NCI-H345 treated with DMSO at 0.1 percent for 48 hours (cell line): ENCODE measurements around the gene PHLDB2.

Experiments
- DNase-seq: peaks from one replicate; lab custom pipeline; 2025; ENCODE audit not compliant: unreplicated experiment; lab: John Stamatoyannopoulos, UW

The PHLDB2 gene

DNA sequence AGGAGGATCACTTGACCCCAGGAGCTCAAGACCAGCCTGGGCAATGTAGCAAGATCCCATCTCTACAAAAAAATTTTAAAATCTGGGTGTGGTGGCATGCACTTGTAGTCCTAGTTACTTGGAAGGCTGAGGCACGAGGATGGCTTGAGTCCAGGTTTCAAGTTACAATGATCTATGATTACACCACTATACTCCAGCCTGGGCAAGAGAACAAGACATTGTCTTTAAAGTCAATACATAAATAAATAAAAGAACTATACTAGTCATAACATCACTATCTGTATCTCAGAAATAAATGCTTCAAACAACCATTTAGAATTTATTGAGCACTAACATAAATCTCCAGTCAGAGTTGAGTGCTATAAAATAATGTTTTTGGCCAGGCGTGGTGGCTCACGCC lies 8.5 kb upstream of the PHLDB2 start:
- no peak for DNase-seq

DNA sequence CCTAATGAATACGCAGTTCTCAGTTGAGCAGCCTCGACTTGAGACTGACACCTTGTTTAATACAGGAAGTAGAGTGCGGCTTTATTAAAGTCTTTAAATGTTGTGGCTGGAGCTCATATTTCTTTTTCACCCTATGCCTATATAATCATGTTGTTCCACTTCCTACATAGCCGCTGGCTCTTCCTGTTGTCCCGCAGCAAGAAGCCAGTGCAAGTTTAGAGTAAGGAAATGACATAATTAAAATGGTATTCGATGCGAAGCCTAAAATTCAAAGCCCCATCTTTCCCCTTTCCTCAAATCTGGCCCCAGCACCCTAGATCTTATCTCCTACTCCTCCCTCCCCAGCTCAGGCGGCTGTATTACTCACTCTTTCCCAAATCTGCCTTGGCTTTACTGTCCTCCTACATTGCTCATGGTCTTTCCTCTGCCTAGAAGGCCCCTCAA lies 7.5 kb upstream of the PHLDB2 start:
- DNase-seq: no peak

GRCh38 chr3:111852540-111852939 lies 6.5 kb upstream of the PHLDB2 start:
- no peak for DNase-seq

GRCh38 chr3:111853068-111853467 lies 6.0 kb upstream of the PHLDB2 start:
- no peak for DNase-seq

DNA sequence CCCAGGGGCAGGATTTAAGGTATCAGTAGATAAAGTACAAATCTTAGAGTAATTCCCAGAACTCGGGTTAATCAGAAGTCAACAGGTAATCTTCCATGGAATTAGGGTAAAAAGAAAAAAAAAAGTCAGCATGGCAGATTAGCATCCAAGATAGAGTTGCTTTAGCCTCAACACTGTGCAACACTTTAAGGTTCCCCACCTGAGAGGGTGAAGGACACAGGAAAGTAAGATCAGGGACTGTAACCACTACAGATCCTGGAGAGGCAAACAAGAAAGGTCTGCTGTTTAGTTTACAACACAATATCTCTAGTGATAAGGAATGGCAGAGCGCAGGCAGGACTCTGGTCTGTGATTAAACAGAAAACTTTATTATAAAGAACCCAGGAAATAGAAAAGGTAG lies 4.1 kb upstream of the PHLDB2 start:
- DNase-seq: no peak

DNA sequence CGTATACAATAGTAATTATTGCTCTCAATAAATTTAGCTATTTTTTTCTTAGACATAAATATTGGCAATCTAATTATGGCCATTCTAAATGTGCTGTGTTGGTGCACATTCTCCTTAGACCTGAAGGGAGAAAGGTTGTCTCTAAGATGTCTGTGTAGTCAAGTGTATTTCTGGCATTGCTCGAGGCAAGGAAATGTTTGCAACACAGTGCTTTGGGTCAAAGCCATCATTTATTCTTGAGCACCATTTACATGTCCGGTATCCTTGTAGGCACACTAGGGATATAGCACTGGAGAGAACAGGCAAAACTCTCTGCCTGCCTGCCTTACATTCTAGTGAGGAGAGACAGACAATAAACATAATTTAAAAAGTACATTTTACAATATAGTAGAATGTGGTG lies 2.6 kb upstream of the PHLDB2 start:
- DNase-seq: no peak

DNA sequence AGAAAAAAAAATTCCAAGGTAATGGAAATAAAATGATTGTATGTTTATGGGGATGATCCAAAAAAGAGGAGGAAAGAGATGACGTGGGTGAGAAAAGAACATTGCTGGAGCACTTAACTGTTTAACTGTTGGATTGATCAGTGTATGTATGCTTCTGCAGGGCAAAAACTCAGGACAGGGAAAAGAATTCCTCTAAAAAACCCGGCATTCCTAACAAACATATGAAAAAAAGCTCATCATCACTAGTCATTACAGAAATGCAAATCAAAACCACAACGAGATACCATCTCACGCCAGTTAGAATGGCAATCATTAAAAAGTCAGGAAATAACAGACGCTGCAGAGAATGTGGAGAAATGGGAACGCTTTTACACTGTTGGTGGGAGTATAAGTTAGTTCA lies 1.6 kb upstream of the PHLDB2 start:
- no peak for DNase-seq

DNA sequence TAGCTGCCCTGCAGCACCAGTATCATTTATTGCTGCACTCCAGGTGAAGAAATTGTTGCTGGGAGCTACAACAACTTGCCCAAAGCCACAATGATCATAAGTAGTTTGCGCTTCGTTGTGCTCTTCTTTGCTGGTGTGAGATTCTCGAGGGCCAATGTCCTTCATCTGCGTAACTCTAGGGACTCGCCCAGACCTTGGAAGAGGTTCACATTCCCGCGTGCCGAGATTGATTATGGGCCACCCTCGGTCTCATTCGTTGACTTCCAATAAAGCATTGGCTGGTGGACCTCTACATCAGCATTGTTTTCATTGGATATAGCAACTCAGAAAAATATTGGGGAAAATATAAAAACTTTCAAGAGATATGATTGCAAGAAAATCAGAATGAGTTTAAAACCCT lies 423 bp upstream of the PHLDB2 start:
- DNase-seq: no peak

DNA sequence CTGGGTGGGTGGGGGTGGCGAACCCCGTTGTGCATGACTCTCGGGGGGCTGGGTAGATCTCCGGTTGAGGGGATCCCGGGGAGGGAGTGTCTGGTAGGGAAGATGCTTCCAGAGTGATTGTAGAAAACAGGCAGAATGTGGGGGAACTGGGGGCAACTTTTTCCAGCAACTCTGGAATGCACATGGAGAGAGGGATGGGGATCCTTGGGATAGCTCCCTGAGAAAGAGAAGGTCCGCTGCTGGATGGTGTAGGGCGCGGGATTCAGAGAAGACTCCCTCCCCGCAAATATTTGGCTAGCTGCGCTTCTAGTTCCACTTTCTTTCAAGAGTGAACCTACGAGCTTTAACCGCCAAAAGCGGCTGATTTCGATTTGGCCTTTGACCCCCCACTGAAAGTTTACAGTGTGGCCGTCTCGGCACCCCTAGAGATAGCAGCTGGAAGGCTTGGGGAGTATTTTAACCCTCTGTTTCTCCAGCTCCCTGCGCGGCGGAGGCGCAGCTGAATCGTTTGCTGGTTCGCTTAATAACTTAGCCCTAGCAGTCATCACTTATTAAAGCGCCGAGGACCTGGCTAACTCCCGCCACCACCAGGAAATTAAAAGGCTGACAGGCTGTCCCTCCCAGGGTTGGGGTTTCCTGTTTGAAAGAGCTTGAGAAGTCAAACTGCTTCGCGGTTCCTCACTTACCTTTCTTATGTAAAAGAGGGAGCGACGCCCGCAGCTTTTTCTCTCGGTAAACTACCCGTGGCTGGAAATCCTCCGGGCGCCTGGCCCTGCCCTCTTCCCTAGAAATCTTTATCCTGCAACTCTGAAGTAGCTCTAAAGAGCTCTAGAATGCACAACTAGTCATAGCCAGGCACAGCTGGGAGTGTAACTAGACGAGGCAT lies 1.2 kb downstream of the PHLDB2 start:
- peak; percentile 28 for DNase-seq

DNA sequence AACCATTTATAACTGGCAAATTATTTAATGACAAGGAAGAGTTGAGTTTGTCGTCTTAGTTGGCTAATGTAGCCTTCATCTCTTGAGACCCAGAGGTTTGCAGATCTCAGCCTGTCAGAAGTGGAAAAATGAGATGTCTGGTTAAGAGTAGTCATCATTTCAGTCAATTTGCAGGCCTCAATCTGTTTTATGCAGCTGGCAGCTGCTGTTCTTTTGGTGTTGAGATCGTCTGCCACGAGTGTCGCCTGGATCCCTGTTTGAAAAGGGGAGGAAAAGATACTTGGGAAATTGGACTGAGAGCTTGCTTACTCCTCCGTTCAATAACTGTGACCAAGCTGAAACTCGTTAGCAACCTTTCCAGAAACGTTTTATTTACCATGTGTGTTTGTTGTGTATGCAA lies 2.3 kb downstream of the PHLDB2 start:
- no peak for DNase-seq

GRCh38 chr3:111862415-111862814 lies 3.4 kb downstream of the PHLDB2 start:
- no peak for DNase-seq

GRCh38 chr3:111862974-111863373 lies 3.9 kb downstream of the PHLDB2 start:
- DNase-seq: no peak

DNA sequence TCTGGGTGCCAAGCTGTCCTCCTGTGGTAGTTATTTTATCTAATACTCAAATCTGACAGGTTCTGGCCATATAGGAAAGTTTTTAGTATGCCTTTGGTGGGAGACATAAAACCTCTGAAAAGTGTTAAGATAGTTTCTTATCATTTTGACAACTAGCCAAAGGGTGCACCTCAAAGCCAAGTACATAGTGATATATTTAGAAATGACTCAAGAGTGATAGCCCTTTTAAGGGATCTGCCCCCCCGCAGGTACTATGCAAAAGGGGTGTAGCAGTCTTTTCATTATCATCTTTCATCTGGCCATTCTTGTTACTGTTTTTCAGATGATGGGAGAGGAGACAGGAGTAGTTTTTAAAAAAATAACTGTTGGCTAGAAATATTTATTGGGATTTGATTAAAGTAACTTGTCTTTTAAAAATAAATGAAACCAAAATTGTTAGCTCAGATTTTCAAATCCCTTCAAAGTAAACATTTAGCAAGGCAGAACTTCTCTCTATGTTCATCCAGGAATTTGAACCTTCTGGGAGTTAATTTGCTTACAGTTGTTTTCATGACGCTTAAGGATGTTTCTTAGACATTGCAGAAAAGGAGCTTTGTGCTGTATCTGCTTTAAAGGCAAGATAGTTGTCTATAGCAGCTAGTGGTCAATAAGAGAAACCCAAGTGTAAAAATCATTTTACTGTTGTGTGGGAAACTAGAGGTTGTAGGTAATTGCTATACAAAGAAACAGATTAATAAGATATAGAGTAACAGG lies 5.1 kb downstream of the PHLDB2 start:
- no peak for DNase-seq

- no peak for DNase-seq
Measured at GRCh38 chr3:111864821-111865656, 6.0 kb downstream of the PHLDB2 start.

GRCh38 chr3:111867889-111868426 lies 8.9 kb downstream of the PHLDB2 start:
- DNase-seq: no peak

DNA sequence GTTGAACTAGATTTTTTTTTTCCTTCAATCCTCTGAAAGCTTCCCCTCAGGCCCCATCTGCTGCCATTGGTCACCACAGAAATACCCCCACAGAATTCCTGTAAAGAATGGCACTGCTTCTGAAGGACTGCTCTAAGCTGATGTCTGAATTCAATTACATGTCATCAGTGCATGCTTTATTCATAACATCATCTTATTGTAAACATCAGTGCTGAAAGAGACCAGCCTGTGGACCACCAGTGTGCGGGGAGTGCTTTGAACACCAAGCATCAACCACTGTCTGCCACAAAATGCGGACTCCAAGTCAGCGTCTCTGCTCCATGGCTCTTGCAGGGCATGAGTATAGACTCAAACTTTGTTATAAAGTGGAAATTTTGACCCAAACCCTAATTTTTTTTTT lies 11.6 kb downstream of the PHLDB2 start:
- DNase-seq: no peak

DNA sequence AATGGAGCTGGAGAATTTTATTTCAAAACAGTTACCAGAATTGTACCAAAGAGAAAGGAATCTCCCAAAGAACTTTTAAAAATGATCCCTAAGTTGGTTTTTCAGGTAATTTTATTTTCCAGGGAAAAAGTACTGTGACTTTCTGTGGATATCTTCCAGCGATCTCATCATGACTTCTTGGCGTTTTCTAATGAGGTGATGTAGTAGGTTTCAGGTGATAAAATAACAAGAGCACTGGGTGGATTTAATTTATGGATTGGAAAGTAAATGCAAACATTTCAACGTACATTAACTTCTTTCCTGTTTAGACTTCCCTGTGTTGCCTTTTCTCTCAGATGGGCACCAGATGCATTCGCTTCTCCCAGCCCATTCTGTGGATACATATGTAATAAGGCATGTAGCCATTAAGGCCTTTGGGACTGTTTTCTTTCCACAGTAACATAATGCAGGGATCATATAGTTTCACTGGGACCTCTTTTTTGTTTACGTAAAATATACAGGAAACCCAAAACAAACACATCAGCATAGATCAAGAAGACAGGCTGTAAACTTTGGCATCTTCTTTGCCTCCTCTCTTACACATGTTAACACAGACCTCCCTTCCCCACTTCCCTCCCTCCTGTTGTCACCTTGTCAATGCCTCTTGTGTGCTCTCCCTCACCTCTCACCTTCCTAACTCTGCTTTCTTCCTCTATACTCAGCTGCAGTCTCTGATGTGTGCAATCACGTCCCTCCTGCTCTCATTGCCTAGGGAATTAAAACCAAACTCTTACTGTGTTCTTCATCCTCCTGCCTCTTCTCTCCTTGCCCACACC lies 13.0 kb downstream of the PHLDB2 start:
- DNase-seq: no peak

DNA sequence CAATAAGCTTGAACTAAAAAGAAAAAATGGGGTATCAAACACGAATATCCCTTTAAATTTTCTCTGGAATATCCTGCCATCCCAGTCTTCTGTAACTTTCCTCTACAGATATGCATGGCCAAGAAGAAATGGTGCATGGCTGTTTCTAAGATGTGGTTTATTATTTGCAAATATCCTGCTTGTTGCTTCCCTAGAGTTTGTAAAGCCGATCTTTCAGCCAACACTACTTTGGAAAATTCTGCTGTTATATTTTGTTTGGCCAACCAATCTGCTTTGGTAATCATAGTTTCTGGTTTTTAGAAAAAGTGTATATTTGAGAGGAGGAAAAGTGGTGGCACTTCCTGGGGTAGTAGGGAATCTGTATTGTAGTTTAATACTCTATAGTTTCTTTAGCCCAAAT lies 13.9 kb downstream of the PHLDB2 start:
- DNase-seq: no peak

- DNase-seq: no peak
Measured at GRCh38 chr3:111874177-111874820, 15.2 kb downstream of the PHLDB2 start.

DNA sequence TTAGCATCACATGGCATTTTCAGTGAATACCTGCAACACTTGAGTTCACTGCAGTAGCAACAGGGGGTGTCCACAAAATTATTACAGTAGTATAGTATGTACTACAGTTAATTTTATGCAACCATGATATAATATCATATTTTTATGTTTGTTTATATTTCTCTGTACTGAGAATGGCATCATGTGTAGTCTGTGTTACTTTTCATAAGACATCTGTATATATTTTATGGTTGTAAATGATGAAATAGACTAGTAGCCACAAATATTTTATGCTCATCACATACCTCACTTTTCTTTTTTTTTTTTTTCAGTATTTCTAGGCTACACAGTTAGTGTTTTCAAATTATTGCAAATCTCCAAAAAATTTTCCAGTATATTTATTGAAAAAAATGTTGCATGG lies 22.4 kb downstream of the PHLDB2 start:
- no peak for DNase-seq
